Gastroesophageal sphincter (tissue), 2 donors: ENCODE results near the gene CFAP57.

Source experiments
- POLR2A ChIP-seq, 2 donors: fragments of 450-650 bp; IDR thresholded peaks; one replicate each; pipeline ENCODE4 v1.6.1; 2017; ENCODE audit warnings: antibody characterized with exemption in 2 of 2, mild to moderate bottlenecking in 2 of 2, moderate library complexity in 1 of 2
- POLR2AphosphoS5 ChIP-seq: sonication (generic); formaldehyde crosslinking; IDR thresholded peaks from one replicate; pipeline ENCODE4 v1.6.1; 2017; ENCODE audit warnings: antibody characterized with exemption

DNA sequence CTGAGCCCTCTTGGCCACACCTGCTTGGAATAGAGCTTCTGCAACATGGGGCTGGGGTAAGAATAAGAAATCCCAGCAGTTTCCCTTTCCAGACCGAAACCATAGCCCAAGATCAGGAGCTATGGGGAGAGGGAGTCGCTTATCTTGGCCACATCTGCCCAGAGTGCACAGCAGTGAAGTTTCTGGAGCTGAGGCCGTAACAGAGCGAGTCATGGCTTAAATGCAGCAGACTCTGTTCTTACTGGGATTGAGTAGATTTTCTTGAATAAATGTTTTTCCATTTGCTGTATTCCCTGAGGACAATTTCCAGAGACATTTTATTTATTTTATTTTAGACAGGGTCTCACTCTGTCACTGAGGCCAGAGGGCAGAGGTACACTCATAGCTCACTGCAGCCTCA is 33.5 kb downstream of the CFAP57 start:
- TF ChIP-seq POLR2AphosphoS5 (no peak), POLR2A (IDR thresholded peaks at IDR 0.05) (no peak)
